SHP77 (cell line): Measurements from ENCODE around the gene FXYD6.

Experiments used
- DNase-seq, 2 experiments: peaks; one replicate each; lab custom pipeline; 2025; lab: John Stamatoyannopoulos, UW

Gene FXYD6

DNA sequence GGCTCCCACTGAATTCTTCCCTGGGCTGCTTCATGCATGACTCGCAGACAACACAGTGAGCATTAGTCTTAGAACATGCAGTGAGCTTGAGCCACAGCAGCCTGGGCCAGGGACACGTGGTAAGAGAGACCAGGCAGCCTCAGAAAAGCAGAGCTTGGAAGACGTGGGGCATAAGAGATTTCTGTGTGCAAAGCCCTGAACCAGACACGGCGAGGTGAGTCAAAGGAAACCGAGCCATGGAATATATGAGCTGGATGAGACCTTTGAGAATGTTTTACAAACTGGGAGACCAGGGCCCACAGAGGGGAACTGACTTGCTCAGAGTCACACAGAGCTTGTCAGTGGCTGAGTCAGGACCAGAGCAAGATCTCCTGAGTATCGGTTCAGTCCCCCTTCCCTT is 8.5 kb upstream of the FXYD6 start:
- no peak for DNase-seq

DNA sequence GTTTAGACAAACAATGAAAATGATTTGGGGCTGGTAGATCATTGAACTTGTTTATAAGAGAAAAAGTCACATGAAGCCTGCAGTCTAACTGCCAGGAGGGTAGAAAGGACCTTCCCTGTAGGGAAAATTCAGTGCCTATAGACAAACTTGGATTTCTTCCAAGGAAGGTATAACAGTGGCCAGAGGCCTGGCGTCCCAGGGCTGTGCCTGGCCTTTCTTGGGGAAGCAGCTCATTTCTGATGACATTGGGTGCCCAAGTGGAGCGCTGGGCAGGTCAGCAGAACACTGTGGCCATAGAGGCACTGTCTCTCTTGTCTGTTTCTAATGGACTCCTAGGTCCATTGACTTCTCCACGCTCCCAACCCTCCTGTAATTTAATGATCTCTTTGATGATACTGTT is 6.6 kb upstream of the FXYD6 start:
- no peak for DNase-seq

DNA sequence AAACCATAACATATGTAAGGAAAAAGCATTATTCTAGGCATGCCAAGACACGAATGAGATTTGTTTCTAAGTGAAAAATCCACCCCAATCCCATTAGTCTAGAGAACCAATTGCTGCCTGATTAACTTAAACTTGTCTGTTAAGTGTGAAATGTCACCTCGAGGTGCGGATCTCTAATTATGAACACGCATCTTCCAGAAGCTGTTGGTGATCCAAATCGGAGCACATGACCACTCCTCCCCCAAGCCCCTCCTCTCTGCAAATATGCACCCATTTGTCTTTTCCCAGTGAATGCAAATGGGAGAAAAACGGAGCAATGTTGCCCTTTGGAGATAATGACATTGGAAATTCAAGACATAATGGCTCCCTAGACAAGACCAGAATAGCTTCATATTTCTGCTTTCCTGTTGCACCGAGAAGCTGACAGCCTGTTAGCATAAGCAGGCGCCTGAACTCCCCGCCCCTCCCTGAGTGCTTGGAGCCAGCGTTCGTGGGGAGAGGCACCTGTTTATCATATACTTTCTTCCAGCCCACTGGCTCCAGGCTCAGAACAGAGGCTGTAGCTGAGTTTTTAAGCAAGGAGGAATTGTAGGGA is 6.0 kb upstream of the FXYD6 start:
- DNase-seq: no peak

DNA sequence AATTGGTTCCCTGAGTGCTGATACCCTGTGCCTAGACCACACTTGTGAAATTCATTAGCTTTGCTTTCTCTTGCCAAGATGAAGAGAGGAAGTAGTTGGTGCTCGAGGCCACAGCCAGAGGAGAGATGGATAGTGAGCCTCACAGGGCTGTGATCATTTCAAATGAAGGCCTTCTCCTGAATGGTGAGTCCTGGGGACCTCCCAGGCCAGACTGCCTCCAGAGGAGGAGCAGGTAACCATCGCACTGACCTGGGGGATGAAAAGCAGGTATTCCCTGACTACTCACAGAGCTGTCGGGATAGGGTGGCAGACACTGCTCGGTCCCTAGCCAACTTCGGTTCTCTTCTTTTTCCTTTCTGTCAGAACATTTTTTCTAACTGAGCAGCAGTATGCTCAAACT is 4.8 kb upstream of the FXYD6 start:
- DNase-seq: no peak

DNA sequence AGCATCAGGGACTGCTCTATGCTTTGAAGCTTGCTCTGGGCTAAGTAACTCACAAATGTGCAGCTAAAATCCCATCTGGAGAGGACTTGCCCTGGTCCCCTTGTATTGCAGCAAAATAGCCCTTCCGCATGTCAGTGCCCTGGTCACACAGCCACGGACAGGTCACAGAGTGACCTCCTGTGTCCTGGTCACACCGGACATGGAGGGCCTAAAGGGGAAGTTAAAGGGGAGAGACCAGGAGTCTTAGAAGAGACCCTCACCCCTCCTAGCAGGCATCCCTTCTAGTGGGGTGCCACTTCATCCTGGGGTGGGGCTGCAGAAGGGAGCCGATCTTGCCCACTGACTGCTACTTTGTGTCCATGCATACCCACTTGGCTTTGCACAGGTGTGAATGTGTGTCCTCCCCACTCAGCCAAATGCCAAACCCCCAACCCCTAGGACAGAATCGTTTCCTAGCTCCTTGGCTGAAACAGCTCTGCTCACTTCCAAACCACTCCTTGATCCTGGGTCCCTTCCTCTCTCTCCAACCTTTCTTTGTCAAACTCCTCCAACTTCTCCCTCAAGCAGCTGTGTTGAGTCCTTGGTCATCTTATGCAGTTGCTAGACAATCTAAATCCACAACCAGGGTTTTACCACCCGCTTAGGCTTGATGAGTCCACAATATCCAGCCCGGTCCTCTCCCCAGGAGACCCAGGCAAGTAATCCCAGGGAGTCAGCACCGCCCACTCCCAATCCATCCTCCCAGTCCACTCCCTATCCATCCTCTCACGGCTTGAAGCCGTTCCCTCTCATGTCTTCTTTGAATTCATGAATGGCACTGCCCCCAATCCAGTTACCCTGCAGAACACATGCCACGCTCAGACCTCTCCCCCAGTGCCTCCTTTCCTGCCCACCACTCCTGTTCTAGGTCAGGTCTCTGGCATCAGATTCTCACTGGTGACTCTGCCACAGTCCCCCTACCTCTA is 3.3 kb upstream of the FXYD6 start:
- no peak for DNase-seq

DNA sequence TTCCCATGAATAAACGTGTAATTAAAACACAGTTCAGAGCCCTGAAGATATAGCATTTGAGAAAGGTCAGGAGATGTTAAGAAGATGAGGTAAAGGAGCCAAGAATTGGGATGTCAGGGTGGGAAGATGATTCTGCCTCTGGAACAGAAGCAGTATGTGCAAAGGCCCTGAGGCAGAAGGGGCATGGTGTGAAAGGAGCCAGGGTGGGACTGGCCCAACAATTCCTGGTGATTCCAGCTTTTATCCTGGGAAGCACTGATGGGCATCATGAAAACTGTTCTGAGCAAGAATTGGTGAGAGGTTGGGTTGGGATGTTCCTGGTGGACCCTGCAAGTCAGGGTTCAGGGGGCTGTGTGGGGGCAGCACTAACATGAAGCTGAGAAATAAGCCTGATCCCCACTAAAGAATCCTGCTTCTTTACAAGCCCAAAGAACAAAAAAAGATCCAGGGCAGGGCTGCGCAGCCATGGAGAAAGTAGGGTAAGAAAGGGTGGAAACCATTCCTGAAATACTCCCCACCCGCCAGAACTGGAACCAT is 2.5 kb upstream of the FXYD6 start:
- no peak for DNase-seq

DNA sequence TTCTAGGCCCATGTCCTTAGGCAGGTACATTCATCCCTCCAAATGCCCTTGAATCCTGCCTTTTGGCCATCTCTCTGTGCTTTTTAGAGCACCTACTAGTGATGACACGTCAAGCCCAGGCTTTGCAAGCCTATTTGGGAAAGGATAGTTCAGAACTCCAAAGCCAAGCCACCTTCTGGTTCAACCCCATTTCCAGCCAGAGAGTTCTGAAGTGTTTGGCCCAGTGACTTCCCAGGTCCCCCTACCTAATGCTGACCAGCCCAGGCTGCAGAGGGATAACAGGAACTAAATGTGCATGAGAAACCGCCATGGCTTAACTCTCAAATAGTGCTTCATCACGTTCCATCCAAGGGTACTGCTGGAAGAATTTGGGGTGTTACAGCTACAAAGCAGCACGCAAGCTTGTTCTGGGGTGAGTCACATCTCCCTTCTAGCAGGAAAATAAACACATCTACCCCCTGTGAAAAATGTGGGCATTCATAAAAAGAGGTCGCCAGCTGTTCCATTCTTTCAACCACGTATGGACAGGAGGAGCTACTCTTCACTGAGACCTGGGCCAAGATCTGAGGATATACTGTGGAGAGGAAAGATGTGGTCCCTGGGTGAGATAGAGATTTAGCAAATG is 2.0 kb upstream of the FXYD6 start:
- no peak for DNase-seq

DNA sequence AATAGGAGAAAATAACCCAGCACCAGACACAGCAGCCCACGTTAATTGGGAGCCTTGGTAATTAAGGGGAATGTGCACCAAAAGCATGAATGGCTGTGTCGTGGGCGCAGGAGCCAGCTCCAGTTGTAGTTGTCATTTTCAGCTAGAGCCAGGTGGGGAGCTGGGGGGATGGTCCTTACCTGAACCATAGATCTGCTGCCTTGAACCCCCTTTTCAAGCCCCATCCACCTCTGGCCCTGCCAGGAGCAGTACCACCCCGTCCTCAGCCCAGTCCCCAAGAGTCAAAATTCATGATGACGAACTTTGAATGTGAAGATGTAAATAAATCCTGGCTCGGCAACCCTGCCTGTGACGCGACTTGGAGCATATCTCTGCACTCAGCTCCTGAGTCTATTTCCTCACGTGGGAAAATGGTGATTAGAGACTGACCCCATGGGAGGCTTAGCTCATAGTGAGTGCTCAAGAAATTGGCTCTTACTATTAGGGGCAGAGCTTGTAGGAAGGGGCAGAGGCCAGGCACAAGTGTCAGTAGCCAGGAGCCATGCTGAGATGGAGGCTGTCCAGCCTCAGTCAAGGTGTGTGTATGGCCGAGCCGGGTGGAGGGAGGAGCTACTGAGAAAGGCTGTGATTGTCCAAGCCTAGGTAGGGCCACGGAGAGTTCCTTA is 794 bp upstream of the FXYD6 start:
- DNase-seq: no peak

DNA sequence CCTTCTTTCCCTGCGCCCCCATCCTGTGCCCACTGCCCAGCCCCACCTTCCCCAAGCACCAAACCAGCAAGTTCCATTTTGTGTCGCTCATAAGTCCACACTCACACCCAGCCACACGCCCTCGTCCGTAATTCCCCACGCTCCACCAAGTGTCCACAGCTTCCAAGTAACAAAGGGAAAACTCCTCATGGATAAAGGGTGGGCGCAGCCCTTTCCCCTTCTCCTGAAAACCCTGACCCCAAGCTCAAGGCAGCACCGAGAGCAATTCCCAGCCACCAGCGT is 458 bp downstream of the FXYD6 start:
- DNase-seq: no peak

DNA sequence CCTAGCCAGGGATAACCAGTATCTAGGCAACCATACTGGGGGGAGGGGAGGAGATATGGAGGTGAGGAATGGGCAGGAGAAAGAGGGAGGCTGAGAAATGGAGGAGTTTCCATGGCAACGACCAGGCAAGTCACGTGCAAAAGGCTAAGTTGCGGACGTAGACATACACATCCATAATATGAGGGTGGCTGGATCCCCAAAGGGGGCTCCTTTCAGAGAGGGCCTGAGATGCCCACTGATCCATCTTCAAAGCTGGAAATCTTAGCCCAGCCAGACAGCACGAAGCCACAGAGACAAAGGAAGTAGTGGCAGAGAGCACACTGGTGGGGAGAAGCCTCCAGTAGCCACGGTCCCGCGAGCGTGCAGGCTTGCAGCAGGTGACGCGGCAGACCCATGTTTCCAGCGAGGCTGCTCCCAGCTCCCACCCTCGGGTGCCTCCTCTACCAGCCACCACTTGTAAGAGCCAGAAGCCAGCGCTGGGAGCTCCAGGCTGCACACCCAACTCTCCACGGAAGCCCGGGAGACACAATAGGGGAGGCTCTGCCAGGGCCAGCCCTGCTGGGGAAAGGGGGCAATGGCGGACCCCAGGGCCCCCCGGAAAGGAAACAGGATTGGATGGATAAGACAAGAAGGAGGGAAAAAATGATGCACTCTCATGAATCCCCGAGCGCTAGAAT is 938 bp downstream of the FXYD6 start:
- DNase-seq: no peak

DNA sequence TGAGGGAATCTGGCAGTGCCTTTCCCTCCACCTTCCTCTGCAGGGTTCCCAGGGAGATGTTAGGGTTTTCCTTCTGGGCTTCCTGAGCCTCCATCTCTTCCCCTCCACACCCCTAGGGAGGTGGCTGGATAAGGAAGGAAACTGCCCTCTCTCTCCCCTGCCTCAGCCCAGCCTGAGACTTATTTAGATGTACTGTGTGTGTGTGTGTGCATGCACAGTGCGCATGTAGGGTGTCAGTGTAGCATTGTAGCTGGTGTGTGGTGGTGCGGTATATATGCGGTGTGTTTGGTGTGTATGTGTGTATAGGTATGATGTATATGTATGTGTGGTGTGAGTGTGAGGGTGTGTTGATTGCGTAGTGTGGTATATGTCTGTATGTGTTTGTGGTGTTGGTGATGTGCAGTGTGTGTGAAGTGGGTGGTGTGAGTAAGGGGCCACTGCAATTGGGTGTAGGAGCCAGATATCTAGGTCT is 1.5 kb downstream of the FXYD6 start:
- DNase-seq: no peak

DNA sequence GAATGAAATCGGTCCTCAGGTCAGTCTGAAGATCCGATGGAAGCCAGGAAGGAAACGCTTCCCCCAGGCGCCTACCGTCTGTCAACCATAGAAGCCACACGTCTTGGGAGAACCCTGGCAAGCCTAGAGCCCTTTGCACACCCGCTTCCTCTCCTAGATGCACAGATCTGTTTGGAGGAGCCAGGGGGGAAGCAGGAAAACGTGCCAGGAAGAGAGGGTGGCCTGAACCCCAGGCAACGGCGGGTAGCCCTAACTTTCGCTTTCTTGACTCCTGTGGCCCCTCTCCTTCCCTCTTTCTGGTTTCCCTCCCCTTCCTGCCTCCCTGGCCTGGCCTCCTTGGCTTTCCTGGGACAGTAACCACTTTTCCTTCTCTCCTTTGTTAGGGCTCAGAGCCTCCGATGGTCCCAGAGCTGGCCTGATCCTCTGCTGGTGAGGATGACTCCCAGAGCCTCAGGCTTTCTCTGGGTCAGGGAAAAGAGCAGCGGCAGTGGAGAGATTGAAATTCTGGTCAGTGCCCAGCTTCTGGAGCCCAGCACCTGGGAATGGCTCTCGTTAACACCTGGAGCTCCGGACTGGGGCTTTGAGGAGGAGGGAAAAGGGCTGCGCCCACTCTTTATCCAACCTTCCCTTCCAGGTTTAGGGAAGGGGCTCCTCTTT is 2.1 kb downstream of the FXYD6 start:
- no peak for DNase-seq

DNA sequence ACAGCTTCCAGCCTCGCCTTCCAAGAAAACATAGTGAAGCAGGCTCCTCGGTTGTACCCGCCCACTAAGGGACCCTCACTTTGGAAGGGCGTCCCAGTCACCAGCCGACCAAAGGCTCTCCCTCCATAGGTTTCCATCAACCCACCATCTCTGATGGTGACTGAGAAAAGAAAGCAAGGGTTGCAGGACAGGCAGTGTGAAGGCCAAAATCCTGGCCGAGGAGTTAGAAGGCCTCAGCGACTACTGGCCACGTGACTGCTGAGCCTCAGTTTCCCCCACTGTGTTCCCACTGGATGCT is 2.7 kb downstream of the FXYD6 start:
- no peak for DNase-seq

DNA sequence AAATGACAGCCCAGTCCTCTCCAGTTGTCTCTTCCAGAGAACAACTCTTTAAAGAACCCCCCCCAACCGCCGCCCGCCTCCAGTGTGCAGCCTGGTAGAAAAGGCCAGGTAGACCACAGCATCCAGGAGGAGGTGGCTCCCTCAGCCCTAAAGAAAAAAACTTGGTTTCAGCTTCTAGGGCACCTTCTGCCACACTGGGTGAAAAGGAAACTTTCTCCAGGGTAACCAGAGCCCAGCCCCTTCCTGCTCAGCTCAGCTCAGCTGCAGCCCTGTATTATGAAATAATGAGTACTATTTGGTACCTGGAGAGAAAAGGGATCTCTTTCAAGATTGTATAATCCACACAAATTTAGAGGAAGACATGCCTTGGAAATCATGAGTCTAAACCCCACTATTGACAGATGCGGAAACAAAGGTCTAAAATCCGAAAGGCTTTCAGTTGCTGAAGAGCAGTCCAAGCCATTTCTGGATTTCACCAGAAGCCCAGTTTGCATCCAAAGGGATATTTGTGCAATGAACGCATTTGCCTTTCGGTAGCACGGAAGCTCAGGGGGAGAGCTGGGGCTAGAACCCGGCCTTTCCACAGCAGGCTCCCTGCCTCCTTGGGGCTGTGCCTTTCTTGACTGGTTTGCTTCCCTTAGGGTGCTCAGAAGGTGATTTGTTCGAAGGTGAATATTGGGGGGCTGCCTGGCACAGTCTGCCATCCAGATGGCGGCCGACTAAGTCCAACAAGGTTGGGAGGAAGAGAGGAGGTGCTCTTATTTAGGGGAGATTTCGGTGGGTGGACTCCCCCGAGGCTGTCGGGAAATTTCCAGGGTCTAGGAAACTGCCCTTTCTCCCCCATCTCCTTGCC is 3.3 kb downstream of the FXYD6 start:
- no peak for DNase-seq

DNA sequence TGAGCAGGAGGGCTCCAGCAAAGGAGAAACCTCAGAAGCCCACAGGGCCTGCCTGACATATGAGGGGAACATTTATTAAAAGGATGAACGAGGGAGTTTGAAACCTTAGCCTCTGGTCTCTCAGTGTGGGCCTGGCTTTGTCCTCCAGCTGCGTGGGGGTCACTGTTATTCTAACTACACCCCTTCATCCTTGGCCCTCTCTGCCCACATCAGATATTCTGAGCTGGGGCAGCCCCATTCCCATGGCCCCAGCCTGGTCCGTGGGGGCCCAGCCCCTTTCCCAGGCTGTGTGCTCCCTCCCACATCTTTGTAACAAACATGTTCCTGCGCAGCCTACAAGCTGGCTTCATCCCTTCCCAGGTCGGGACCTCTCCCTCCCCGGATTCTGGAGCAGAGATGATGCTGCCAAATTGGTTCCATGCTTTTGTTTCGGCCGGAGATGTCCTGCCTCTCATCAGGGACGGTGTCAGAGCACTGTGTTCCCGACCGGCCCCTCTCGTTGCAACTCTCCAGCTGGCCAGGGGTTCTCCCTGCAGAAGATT is 4.0 kb downstream of the FXYD6 start:
- DNase-seq: no peak

DNA sequence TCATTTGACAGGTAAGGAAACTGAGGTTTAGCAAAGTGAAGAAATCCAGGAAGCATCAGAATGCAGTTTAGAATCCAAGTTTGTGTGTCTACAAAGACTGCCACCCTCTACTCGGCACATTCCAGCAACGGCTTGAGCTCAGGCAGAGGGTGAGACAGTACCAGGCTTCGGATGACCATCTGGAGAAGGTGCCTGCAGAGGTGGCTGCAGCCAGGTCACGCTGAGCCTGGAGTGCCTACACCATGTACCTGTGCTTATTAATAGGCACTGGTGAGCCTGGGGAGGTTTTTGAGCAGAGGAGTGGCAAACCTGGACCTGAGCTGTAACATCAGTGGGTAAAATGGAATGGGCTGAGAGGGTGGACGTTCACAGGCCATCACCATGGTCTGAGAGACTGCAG is 4.7 kb downstream of the FXYD6 start:
- no peak for DNase-seq

DNA sequence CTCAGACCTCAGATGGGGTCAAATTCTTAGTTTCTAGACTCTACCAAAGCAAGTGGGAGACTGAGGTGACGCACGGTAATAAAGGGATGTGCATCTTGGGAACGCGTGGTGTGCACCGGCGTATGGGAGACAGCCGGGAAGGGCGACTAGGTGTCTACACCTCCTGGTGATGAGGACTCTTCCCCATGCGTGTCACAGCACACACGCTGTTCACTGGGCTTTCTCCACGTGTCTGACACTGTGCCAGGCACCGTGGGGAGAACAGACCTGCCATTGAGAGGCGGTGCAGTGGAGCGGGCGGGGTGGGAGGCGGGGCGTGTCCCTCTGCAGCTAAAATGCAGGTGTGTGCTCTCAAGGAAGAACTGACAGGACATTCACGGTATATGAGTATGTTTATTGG is 5.3 kb downstream of the FXYD6 start:
- DNase-seq: no peak

DNA sequence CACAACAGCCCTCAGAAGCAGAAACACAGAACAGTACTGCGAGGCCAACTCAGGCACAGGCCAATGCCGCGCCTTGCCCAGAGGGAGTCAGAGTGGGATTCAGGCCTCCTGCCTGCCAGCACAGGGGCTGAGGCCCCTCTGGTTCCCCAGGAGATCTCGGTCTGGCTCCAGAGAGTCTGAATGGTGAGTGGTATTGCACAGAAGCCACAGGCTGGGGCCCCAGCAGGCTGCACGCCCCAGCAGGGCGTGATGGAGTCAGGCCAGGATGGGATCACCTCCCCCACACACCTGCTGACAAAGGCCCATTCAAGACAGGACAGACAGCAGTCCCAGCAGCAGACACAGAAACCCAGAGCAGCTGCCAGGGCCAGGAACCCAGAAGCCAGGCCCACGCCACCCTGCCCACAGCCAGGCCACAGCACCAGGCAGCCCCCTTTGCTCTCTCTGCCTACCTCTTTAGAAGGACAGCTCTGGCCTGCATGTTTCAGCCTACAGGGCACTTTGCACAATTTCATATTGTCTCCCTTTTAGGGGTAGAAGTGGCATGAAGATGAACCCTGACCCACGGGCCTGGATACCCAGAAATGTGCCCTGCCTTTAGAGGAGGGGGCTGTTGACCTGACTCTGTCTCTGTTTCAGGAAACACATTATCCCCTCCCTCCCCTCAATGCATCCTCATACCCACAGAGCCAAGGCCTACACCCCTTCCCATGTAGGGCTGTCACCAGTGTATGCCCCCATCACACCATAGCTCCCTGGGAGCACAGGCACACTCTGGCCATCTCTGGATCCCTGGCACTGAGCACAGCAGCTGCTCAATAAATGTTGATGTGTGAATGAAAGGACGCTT is 6.1 kb downstream of the FXYD6 start:
- no peak for DNase-seq

DNA sequence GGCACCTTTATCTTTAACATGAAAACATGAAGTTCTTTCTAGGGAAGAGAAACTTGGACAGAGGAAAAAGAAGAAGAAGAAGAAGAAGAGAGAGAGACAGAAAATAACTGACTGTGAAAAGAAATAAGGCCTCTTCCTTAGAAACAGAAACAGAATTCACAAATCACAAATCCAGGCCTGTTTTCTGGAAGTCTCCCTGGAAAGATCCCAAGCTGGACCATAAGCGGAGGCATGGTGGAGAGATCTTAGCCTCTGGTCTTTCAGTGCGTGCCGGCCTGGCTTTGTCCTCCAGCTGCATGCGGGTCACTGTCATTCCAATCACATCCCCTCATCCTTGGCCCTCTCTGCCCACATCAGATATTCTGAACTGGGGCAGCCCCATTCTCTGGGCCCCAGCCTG is 6.9 kb downstream of the FXYD6 start:
- DNase-seq: no peak
